Measurements from ENCODE around the gene METTL26. TPM values are rescaled to one million over a fixed set of nuclear protein-coding genes. Genes with fewer than 3 reads are reported as not detected.

METTL26 gene
- total RNA-seq, 2 donors from 2014 or later = 76.8 to 115 TPM

DNA sequence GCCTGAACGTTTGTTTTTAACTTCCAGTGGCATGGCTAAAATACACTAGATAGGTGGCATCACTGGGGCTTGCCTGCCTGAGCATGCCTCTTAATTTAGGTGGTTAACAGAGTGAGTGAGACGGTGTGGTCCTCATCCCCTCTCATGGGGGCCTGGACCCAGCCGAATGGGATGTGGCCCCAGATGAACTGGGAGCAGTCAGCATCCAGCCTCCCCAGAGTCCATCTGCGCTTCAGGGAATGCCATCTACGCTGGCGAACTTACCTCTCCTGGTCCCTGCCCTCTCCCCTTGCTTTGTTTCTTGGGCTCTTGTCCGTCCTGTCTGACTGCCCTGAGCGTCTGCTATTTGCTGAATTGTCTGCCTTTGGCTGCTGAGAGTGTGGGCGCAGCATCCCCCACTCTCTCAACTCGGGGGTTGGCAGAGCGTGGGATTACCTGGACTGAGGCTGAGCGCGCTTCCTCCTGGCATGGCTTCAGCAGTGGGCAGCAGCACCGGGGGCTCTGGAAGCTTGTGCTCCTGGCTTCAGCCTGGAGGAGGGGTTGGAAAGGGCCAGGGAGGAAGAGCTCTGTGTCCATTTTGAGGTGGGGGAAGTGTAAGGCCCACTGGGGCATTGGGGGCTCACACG, 44.1 kb downstream of the METTL26 start:
- peaks cover 77% of the 10 kb centered on the region for H3K4me1 ChIP-seq
- H3K4me3 ChIP-seq = no peak overlapping the region
- peak overlapping the region; percentile 91 to 95 (median 94) for H3K27ac ChIP-seq
- ATAC-seq (no peak), DNase-seq (no peak)
- intact Hi-C loops (cut with DNase I) = no loop called here
- WGBS, 2 donors = 55 to 78% methylated on average over 7 to 11 of the region's 15 CpGs
- H3K27me3 ChIP-seq = no peaks in the 10 kb centered on the region
- no peaks in the 10 kb centered on the region for H3K9me3 ChIP-seq
- H3K36me3 ChIP-seq (replicated peaks in 1 of 2; ENCODE audit: insufficient read depth in 1 of 2, low read depth in 2 of 2) = no peaks in the 10 kb centered on the region
- TF ChIP-seq POLR2A (IDR thresholded peaks at IDR 0.05) (no peak), CTCF (IDR thresholded peaks at IDR 0.05) (no peak)

DNA sequence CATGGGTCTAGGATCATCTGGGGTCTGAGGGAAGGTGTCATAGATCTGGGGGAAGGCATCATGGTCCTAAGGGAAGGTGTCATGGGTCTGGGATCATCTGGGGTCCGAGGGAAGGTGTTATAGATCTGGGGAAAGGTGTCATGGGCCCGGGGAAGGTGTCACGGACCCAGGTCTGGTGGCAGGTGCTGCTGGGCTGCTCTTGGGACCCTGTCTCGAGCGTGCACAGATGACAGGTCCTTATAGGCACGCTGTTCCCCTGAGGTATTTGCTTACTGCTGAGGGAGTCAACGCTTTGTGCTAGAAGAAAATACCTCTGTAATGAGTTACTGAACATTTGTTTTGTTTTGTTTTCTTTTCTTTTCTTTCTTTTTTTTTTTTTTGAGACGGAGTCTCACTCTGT, 44.9 kb downstream of the METTL26 start:
- Histone ChIP-seq H3K4me3 (peak overlapping the region; percentile 59 to 79), H3K27ac (peak overlapping the region; percentile 91 to 96 (median 94)), H3K36me3 (replicated peaks in 1 of 2; ENCODE audit: insufficient read depth in 1 of 2, low read depth in 2 of 2) (no peaks in the 10 kb centered on the region), H3K9me3 (no peaks in the 10 kb centered on the region), H3K27me3 (no peaks in the 10 kb centered on the region), H3K4me1 (peaks cover 77% of the 10 kb centered on the region)
- TF ChIP-seq POLR2A (IDR thresholded peaks at IDR 0.05) = peak in 2 of 3 donors; percentile 37 to 46
- no peak for TF ChIP-seq CTCF (IDR thresholded peaks at IDR 0.05)
- ATAC-seq = no peak
- 41 to 47% methylated on average over 8 of the region's 8 CpGs for WGBS, 2 donors
- intact Hi-C loops (cut with DNase I) = no loop called here
- DNase-seq = no peak

- peak overlapping the region; percentile 91 to 96 (median 94) for H3K27ac ChIP-seq
- H3K4me3 ChIP-seq = peak overlapping the region; percentile 59 to 79
- H3K9me3 ChIP-seq = no peaks in the 10 kb centered on the region
- DNase-seq (no peak), ATAC-seq (no peak)
- TF ChIP-seq POLR2A (IDR thresholded peaks at IDR 0.05) = no peak
- TF ChIP-seq CTCF (IDR thresholded peaks at IDR 0.05) = no peak
- intact Hi-C loops (cut with DNase I) = no loop called here
- H3K36me3 ChIP-seq (replicated peaks in 1 of 2; ENCODE audit: insufficient read depth in 1 of 2, low read depth in 2 of 2) = no peaks in the 10 kb centered on the region
- WGBS, 2 donors = 13 to 16% methylated on average over 10 of the region's 10 CpGs
- H3K27me3 ChIP-seq = no peaks in the 10 kb centered on the region
- peaks cover 77% of the 10 kb centered on the region for H3K4me1 ChIP-seq
Observed at GRCh38 chr16:590815-591200, 45.3 kb downstream of the METTL26 start.

GRCh38 chr16:590188-590814, 45.8 kb downstream of the METTL26 start:
- peak in 2 of 4 donors; percentile 61 for DNase-seq
- H3K36me3 ChIP-seq (replicated peaks in 1 of 2; ENCODE audit: insufficient read depth in 1 of 2, low read depth in 2 of 2) = no peaks in the 10 kb centered on the region
- H3K4me1 ChIP-seq = peaks cover 77% of the 10 kb centered on the region
- intact Hi-C loops (cut with DNase I) = no loop called here
- H3K9me3 ChIP-seq = no peaks in the 10 kb centered on the region
- ATAC-seq = peak; percentile 1
- peak; percentile 47 to 60 (median 47) for TF ChIP-seq POLR2A (IDR thresholded peaks at IDR 0.05)
- peak in 1 of 7 experiments; percentile 17 for TF ChIP-seq CTCF (IDR thresholded peaks at IDR 0.05)
- peak overlapping the region; percentile 59 to 79 for H3K4me3 ChIP-seq
- peak overlapping the region; percentile 91 to 96 (median 94) for H3K27ac ChIP-seq
- WGBS, 2 donors = 0% methylated on average over 69 of the region's 71 CpGs; no CpG with 5 or more reads in 1 of the 2 donors
- no peaks in the 10 kb centered on the region for H3K27me3 ChIP-seq

Data from body of pancreas (tissue), 4 donors.